GM21515 (cell line): ENCODE measurements around the gene ADCY7.

Experiments
- ATAC-seq: cut with Tn5 transposase; IDR thresholded peaks from one replicate; pipeline ENCODE4 v1.9.1; 2021; ENCODE audit not compliant: unreplicated experiment

Gene ADCY7

GRCh38 chr16:50247906-50248608, 18.3 kb upstream of the ADCY7 start:
- ATAC-seq, result no peak

- ATAC-seq, result no peak
Observed at GRCh38 chr16:50248845-50249244, 17.5 kb upstream of the ADCY7 start.

GRCh38 chr16:50251375-50252081, 14.8 kb upstream of the ADCY7 start:
- no peak for ATAC-seq

- no peak for ATAC-seq
Observed at GRCh38 chr16:50252082-50252611, 14.2 kb upstream of the ADCY7 start.

GRCh38 chr16:50252874-50253513, 13.4 kb upstream of the ADCY7 start:
- ATAC-seq, result no peak

- no peak for ATAC-seq
Observed at GRCh38 chr16:50253514-50253910, 12.8 kb upstream of the ADCY7 start.

GRCh38 chr16:50254072-50254471, 12.3 kb upstream of the ADCY7 start:
- no peak for ATAC-seq

- no peak for ATAC-seq
Observed at GRCh38 chr16:50255538-50255937, 10.8 kb upstream of the ADCY7 start.

- no peak for ATAC-seq
Observed at GRCh38 chr16:50256604-50257003, 9.7 kb upstream of the ADCY7 start.

GRCh38 chr16:50257876-50258275, 8.5 kb upstream of the ADCY7 start:
- no peak for ATAC-seq

- ATAC-seq, result no peak
Observed at GRCh38 chr16:50259334-50260205, 6.8 kb upstream of the ADCY7 start.

GRCh38 chr16:50260206-50261159, 5.9 kb upstream of the ADCY7 start:
- ATAC-seq, result no peak

- ATAC-seq, result no peak
Observed at GRCh38 chr16:50261160-50261706, 5.1 kb upstream of the ADCY7 start.

GRCh38 chr16:50261707-50262235, 4.6 kb upstream of the ADCY7 start:
- ATAC-seq, result no peak

- no peak for ATAC-seq
Observed at GRCh38 chr16:50263060-50263909, 3.1 kb upstream of the ADCY7 start.

GRCh38 chr16:50263940-50264929, 2.1 kb upstream of the ADCY7 start:
- no peak for ATAC-seq

GRCh38 chr16:50265260-50265659, 1.1 kb upstream of the ADCY7 start:
- ATAC-seq, result no peak
